Measurements from ENCODE around the gene CIZ1. TPM values are rescaled to one million over a fixed set of nuclear protein-coding genes. Genes with fewer than 3 reads are reported as not detected.

CIZ1 gene
- polyA plus RNA-seq (2012; ENCODE audit: insufficient read length, low read depth) = 224 TPM

- TF ChIP-seq SIN3A (IDR thresholded peaks at IDR 0.05; ENCODE audit: borderline replicate concordance, insufficient read depth, low read length) = no peak
- 0 out of 2 replicates have a peak, but pooled peaks have one; percentile 50 for TF ChIP-seq POLR2AphosphoS5 (IDR thresholded peaks at IDR 0.05; ENCODE audit: low read depth, low read length)
- TF ChIP-seq TAF1 (IDR thresholded peaks at IDR 0.05; ENCODE audit: borderline replicate concordance, insufficient read depth, low read length) = peak; percentile 77
- TF ChIP-seq REST (IDR thresholded peaks at IDR 0.05; ENCODE audit: insufficient read depth in 1 of 2, low read depth in 2 of 2, low read length in 2 of 2) = peak in 1 of 2 experiments; percentile 8; a peak in 1 of 4 replicates
- TF ChIP-seq FOXP2 (optimal IDR thresholded peaks at IDR 0.05; ENCODE audit: borderline replicate concordance, extremely low read depth, extremely low read length, insufficient read depth) = peak; percentile 61
Measured at GRCh38 chr9:128191406-128192046, at the start of gene CIZ1. CIZ1 (minus strand) TSS chr9:128191572; CDS start chr9:128190857, 715 bp downstream.

GRCh38 chr9:128233817-128234406, 42.5 kb upstream of the CIZ1 start:
- TF ChIP-seq TAF1 (IDR thresholded peaks at IDR 0.05; ENCODE audit: borderline replicate concordance, insufficient read depth, low read length) = no peak
- no peak for TF ChIP-seq FOXP2 (optimal IDR thresholded peaks at IDR 0.05; ENCODE audit: borderline replicate concordance, extremely low read depth, extremely low read length, insufficient read depth)
- TF ChIP-seq POLR2AphosphoS5 (IDR thresholded peaks at IDR 0.05; ENCODE audit: low read depth, low read length) = no peak
- TF ChIP-seq REST (IDR thresholded peaks at IDR 0.05; ENCODE audit: insufficient read depth in 1 of 2, low read depth in 2 of 2, low read length in 2 of 2) = no peak
- TF ChIP-seq SIN3A (IDR thresholded peaks at IDR 0.05; ENCODE audit: borderline replicate concordance, insufficient read depth, low read length) = no peak

- TF ChIP-seq POLR2AphosphoS5 (IDR thresholded peaks at IDR 0.05; ENCODE audit: low read depth, low read length) (no peak; the same call in 1 of the 2 replicates), SIN3A (IDR thresholded peaks at IDR 0.05; ENCODE audit: borderline replicate concordance, insufficient read depth, low read length) (no peak), FOXP2 (optimal IDR thresholded peaks at IDR 0.05; ENCODE audit: borderline replicate concordance, extremely low read depth, extremely low read length, insufficient read depth) (no peak), TAF1 (IDR thresholded peaks at IDR 0.05; ENCODE audit: borderline replicate concordance, insufficient read depth, low read length) (no peak), REST (IDR thresholded peaks at IDR 0.05; ENCODE audit: insufficient read depth in 1 of 2, low read depth in 2 of 2, low read length in 2 of 2) (no peak)
Measured at GRCh38 chr9:128232528-128233428, 41.4 kb upstream of the CIZ1 start.

GRCh38 chr9:128231638-128232527, 40.5 kb upstream of the CIZ1 start:
- TF ChIP-seq REST (IDR thresholded peaks at IDR 0.05; ENCODE audit: insufficient read depth in 1 of 2, low read depth in 2 of 2, low read length in 2 of 2) (no peak), FOXP2 (optimal IDR thresholded peaks at IDR 0.05; ENCODE audit: borderline replicate concordance, extremely low read depth, extremely low read length, insufficient read depth) (no peak), POLR2AphosphoS5 (IDR thresholded peaks at IDR 0.05; ENCODE audit: low read depth, low read length) (no peak), TAF1 (IDR thresholded peaks at IDR 0.05; ENCODE audit: borderline replicate concordance, insufficient read depth, low read length) (no peak), SIN3A (IDR thresholded peaks at IDR 0.05; ENCODE audit: borderline replicate concordance, insufficient read depth, low read length) (no peak)

Data from PFSK-1 (cell line).